Activated CD8-positive, alpha-beta memory T cell treated with anti-CD3 and anti-CD28 coated beads for 4 hours (primary cell): ENCODE results near the gene NDUFAF5.

Source experiments
- DNase-seq, 2 donors: peaks; one replicate each; pipeline ENCODE4 v3.0.0-alpha.2; 2020; ENCODE audit warnings: low read depth in 2 of 2

The NDUFAF5 gene

GRCh38 chr20:13822459-13822858 is 37.6 kb downstream of the NDUFAF5 start:
- DNase-seq, result no peak

- DNase-seq, result no peak
Observed at GRCh38 chr20:13824459-13824858, 39.6 kb downstream of the NDUFAF5 start.

GRCh38 chr20:13825465-13825864 is 40.6 kb downstream of the NDUFAF5 start:
- no peak for DNase-seq

- no peak for DNase-seq
Observed at GRCh38 chr20:13831476-13831875, 46.6 kb downstream of the NDUFAF5 start.

- DNase-seq, result no peak
Observed at GRCh38 chr20:13838664-13839063, 53.8 kb downstream of the NDUFAF5 start.

GRCh38 chr20:13839421-13840092 is 54.7 kb downstream of the NDUFAF5 start:
- DNase-seq, result no peak

GRCh38 chr20:13840093-13840465 is 55.3 kb downstream of the NDUFAF5 start:
- no peak for DNase-seq

GRCh38 chr20:13841206-13841605 is 56.4 kb downstream of the NDUFAF5 start:
- DNase-seq, result no peak

- DNase-seq, result no peak
Observed at GRCh38 chr20:13844296-13844695, 59.5 kb downstream of the NDUFAF5 start.

- no peak for DNase-seq
Observed at GRCh38 chr20:13851279-13851678, 66.5 kb downstream of the NDUFAF5 start.

- no peak for DNase-seq
Observed at GRCh38 chr20:13852306-13852705, 67.5 kb downstream of the NDUFAF5 start.

GRCh38 chr20:13855613-13856012 is 70.8 kb downstream of the NDUFAF5 start:
- DNase-seq, result no peak

GRCh38 chr20:13856354-13856753 is 71.5 kb downstream of the NDUFAF5 start:
- DNase-seq, result no peak

GRCh38 chr20:13857304-13857703 is 72.5 kb downstream of the NDUFAF5 start:
- no peak for DNase-seq

- no peak for DNase-seq
Observed at GRCh38 chr20:13857961-13858360, 73.1 kb downstream of the NDUFAF5 start.

GRCh38 chr20:13858439-13858838 is 73.6 kb downstream of the NDUFAF5 start:
- DNase-seq, result no peak

- no peak for DNase-seq
Observed at GRCh38 chr20:13858871-13859270, 74.0 kb downstream of the NDUFAF5 start.

- no peak for DNase-seq
Observed at GRCh38 chr20:13862245-13862644, 77.4 kb downstream of the NDUFAF5 start.

GRCh38 chr20:13863244-13863643 is 78.4 kb downstream of the NDUFAF5 start:
- no peak for DNase-seq

- DNase-seq, result no peak
Observed at GRCh38 chr20:13865156-13865555, 80.3 kb downstream of the NDUFAF5 start.

- DNase-seq, result no peak
Observed at GRCh38 chr20:13865791-13866351, 81.0 kb downstream of the NDUFAF5 start.

- no peak for DNase-seq
Observed at GRCh38 chr20:13868331-13868730, 83.5 kb downstream of the NDUFAF5 start.

- DNase-seq, result no peak
Observed at GRCh38 chr20:13870170-13870748, 85.4 kb downstream of the NDUFAF5 start.
